Mesenchymal stem cell (in vitro differentiated cells and primary cell): ENCODE results near the gene C14orf180.
A peak's percentile ranks its signal among the peaks of the same experiment; 100 is the strongest.

Experiments used
- DNase-seq: peaks from one replicate; pipeline ENCODE4 v3.0.0-alpha.2; 2013
- H2AFZ ChIP-seq: one replicate; pipeline ENCODE4 v1.6.1; 2013; ENCODE audit warnings: low read depth, mild to moderate bottlenecking, control low read depth, inconsistent platforms, low read length, moderate library complexity
- H2AK5ac ChIP-seq: 2 replicates; pipeline ENCODE4 v1.6.1; 2013; ENCODE audit warnings: low read length, moderate library complexity, mild to moderate bottlenecking, inconsistent platforms; ENCODE audit not compliant: severe bottlenecking
- H2BK120ac ChIP-seq: one replicate; pipeline ENCODE4 v1.6.1; 2013; ENCODE audit warnings: low read depth, mild to moderate bottlenecking, inconsistent platforms, low read length, moderate library complexity
- H2BK12ac ChIP-seq, 2 experiments: one replicate each; pipeline ENCODE4 v1.6.1; 2013; ENCODE audit warnings: inconsistent platforms in 2 of 2, low read length in 2 of 2, mild to moderate bottlenecking in 2 of 2, moderate library complexity in 2 of 2, control low read depth in 1 of 2
- H2BK15ac ChIP-seq: one replicate; pipeline ENCODE4 v1.6.1; 2013; ENCODE audit warnings: mild to moderate bottlenecking, low read depth, inconsistent platforms; ENCODE audit not compliant: poor library complexity, severe bottlenecking
- H2BK5ac ChIP-seq: 2 replicates; pipeline ENCODE4 v1.6.1; 2013; ENCODE audit warnings: low read depth, mild to moderate bottlenecking, low read length, control low read depth, inconsistent platforms; ENCODE audit not compliant: poor library complexity, severe bottlenecking
- H3K14ac ChIP-seq, 2 experiments: one replicate each; pipeline ENCODE4 v1.6.1; 2013; ENCODE audit warnings: inconsistent platforms in 2 of 2, low read length in 2 of 2, control low read depth in 1 of 2, mild to moderate bottlenecking in 1 of 2, moderate library complexity in 1 of 2
- H3K18ac ChIP-seq, 2 experiments: one replicate each; pipeline ENCODE4 v1.6.1; 2013; ENCODE audit warnings: inconsistent platforms in 2 of 2, low read length in 2 of 2, control low read depth in 1 of 2, low read depth in 1 of 2, mild to moderate bottlenecking in 1 of 2
- H3K23ac ChIP-seq, 2 experiments: one replicate each; pipeline ENCODE4 v1.6.1; 2013; ENCODE audit warnings: inconsistent platforms in 2 of 2, low read length in 2 of 2, mild to moderate bottlenecking in 2 of 2, moderate library complexity in 2 of 2, control low read depth in 1 of 2
- H3K27ac ChIP-seq: 2 replicates; pipeline ENCODE4 v1.5.1; 2013; ENCODE audit warnings: mild to moderate bottlenecking, moderate library complexity, low read length, control low read depth, inconsistent platforms; ENCODE audit not compliant: poor library complexity, severe bottlenecking
- H3K27me3 ChIP-seq, 2 experiments: 2 replicates each; pipeline versions ENCODE4 v1.6.1 to v1.7.0; 2013; ENCODE audit warnings: low read length in 2 of 2, mild to moderate bottlenecking in 2 of 2, moderate library complexity in 2 of 2, control low read depth in 1 of 2, inconsistent platforms in 1 of 2; ENCODE audit not compliant: control insufficient read depth in 1 of 2, insufficient read depth in 1 of 2
- H3K36me3 ChIP-seq, 2 experiments: 2 replicates each; pipeline versions ENCODE4 v1.6.1 to v1.7.0; 2013; ENCODE audit warnings: low read length in 2 of 2, control low read depth in 1 of 2, inconsistent platforms in 1 of 2, low read depth in 1 of 2, mild to moderate bottlenecking in 1 of 2; ENCODE audit not compliant: insufficient read depth in 2 of 2, control insufficient read depth in 1 of 2
- H3K4ac ChIP-seq, 2 experiments: one replicate each; pipeline ENCODE4 v1.6.1; 2013; ENCODE audit warnings: inconsistent platforms in 2 of 2, low read length in 2 of 2, mild to moderate bottlenecking in 2 of 2, moderate library complexity in 2 of 2, control low read depth in 1 of 2, low read depth in 1 of 2
- H3K4me1 ChIP-seq: 2 replicates; pipeline ENCODE4 v1.6.1; 2013; ENCODE audit warnings: low read depth, low read length, control low read depth; ENCODE audit not compliant: control insufficient read depth, insufficient read depth
- H3K4me2 ChIP-seq: 2 replicates; pipeline ENCODE4 v1.6.1; 2013; ENCODE audit warnings: low read length, mild to moderate bottlenecking, inconsistent platforms; ENCODE audit not compliant: poor library complexity, severe bottlenecking
- H3K4me3 ChIP-seq, 2 experiments: 2 replicates each; pipeline versions ENCODE4 v1.5.1 to v1.7.0; 2013; ENCODE audit warnings: low read length in 2 of 2, mild to moderate bottlenecking in 2 of 2, control low read depth in 1 of 2, low read depth in 1 of 2; ENCODE audit not compliant: insufficient read depth in 1 of 2
- H3K79me1 ChIP-seq: replicated peaks from 2 replicates; pipeline ENCODE4 v1.6.1; 2013; ENCODE audit warnings: mild to moderate bottlenecking, control low read depth, low read length, inconsistent platforms; ENCODE audit not compliant: poor library complexity, severe bottlenecking
- H3K9ac ChIP-seq: 2 replicates; pipeline ENCODE4 v1.7.0; 2013; ENCODE audit warnings: mild to moderate bottlenecking, low read length, moderate library complexity
- H3K9me3 ChIP-seq: 2 replicates; pipeline ENCODE4 v1.7.0; 2013; ENCODE audit warnings: mild to moderate bottlenecking, low read length; ENCODE audit not compliant: control insufficient read depth
- H4K8ac ChIP-seq: one replicate; pipeline ENCODE4 v1.6.1; 2013; ENCODE audit warnings: inconsistent platforms, mild to moderate bottlenecking, low read length, moderate library complexity
- H4K91ac ChIP-seq: one replicate; pipeline ENCODE4 v1.6.1; 2013; ENCODE audit warnings: mild to moderate bottlenecking, low read length, inconsistent platforms
- WGBS: methylation state at CpG from one replicate; pipeline ENCODE4 v1.1.7; 2013; ENCODE audit warnings: mixed read lengths; 5-methylcytosine and 5-hydroxymethylcytosine counted together

C14orf180 gene

GRCh38 chr14:104558231-104559027 is 21.1 kb upstream of the C14orf180 start:
- H2BK120ac ChIP-seq = no peak overlapping the region
- no peak overlapping the region for H3K4ac ChIP-seq
- no peak overlapping the region for H2BK15ac ChIP-seq
- no peaks in the 10 kb centered on the region for H3K36me3 ChIP-seq
- H3K4me1 ChIP-seq = peaks cover 19% of the 10 kb centered on the region
- H3K4me2 ChIP-seq = no peak overlapping the region
- no peak overlapping the region for H3K18ac ChIP-seq
- no peak for DNase-seq
- no peak overlapping the region for H4K91ac ChIP-seq
- H4K8ac ChIP-seq = no peak overlapping the region
- H3K23ac ChIP-seq = no peak overlapping the region
- H3K79me1 ChIP-seq = no peaks in the 10 kb centered on the region
- WGBS = 83% methylated on average over 16 of the region's 16 CpGs
- no peak overlapping the region for H3K27ac ChIP-seq
- no peak overlapping the region for H3K4me3 ChIP-seq
- H3K9me3 ChIP-seq = no peaks in the 10 kb centered on the region
- peaks cover 46 to 66% of the 10 kb centered on the region in 2 experiments for H3K27me3 ChIP-seq
- H2BK5ac ChIP-seq = no peak overlapping the region
- H2AFZ ChIP-seq = no peak overlapping the region
- H2AK5ac ChIP-seq = no peak overlapping the region
- no peak overlapping the region for H3K9ac ChIP-seq
- H2BK12ac ChIP-seq = no peak overlapping the region
- no peak overlapping the region for H3K14ac ChIP-seq

GRCh38 chr14:104559028-104559803 is 20.3 kb upstream of the C14orf180 start:
- no peak overlapping the region for H3K18ac ChIP-seq
- no peak overlapping the region for H4K91ac ChIP-seq
- H3K23ac ChIP-seq = peak overlapping the region in 1 of 2 experiments; percentile 27
- no peak overlapping the region for H3K4ac ChIP-seq
- no peak overlapping the region for H2BK120ac ChIP-seq
- no peak overlapping the region for H4K8ac ChIP-seq
- no peak overlapping the region for H2AK5ac ChIP-seq
- H3K79me1 ChIP-seq = no peaks in the 10 kb centered on the region
- no peak overlapping the region for H2BK15ac ChIP-seq
- peaks cover 47 to 69% of the 10 kb centered on the region in 2 experiments for H3K27me3 ChIP-seq
- H2BK5ac ChIP-seq = no peak overlapping the region
- DNase-seq = no peak
- H3K4me3 ChIP-seq = peak overlapping the region in 1 of 2 experiments; percentile 33
- no peak overlapping the region for H3K9ac ChIP-seq
- no peak overlapping the region for H2AFZ ChIP-seq
- no peak overlapping the region for H2BK12ac ChIP-seq
- H3K14ac ChIP-seq = no peak overlapping the region
- H3K9me3 ChIP-seq = no peaks in the 10 kb centered on the region
- H3K36me3 ChIP-seq = no peaks in the 10 kb centered on the region
- 76% methylated on average over 15 of the region's 15 CpGs for WGBS
- H3K27ac ChIP-seq = no peak overlapping the region
- H3K4me1 ChIP-seq = peaks cover 24% of the 10 kb centered on the region
- H3K4me2 ChIP-seq = no peak overlapping the region

- Histone ChIP-seq H3K23ac (no peak overlapping the region), H3K18ac (no peak overlapping the region), H3K36me3 (no peaks in the 10 kb centered on the region), H3K4ac (no peak overlapping the region), H2BK5ac (no peak overlapping the region), H3K4me2 (no peak overlapping the region), H3K4me1 (peaks cover 24% of the 10 kb centered on the region), H4K91ac (peak overlapping the region; percentile 34), H3K27me3 (peaks cover 50 to 74% of the 10 kb centered on the region in 2 experiments), H3K4me3 (no peak overlapping the region), H3K9me3 (no peaks in the 10 kb centered on the region), H3K14ac (no peak overlapping the region), H3K27ac (no peak overlapping the region), H4K8ac (no peak overlapping the region), H2AK5ac (no peak overlapping the region), H2BK12ac (no peak overlapping the region), H2BK15ac (no peak overlapping the region), H3K9ac (no peak overlapping the region), H2BK120ac (no peak overlapping the region), H2AFZ (no peak overlapping the region), H3K79me1 (no peaks in the 10 kb centered on the region)
- 87% methylated on average over 21 of the region's 21 CpGs for WGBS
- DNase-seq = no peak
Observed at GRCh38 chr14:104559804-104560585, 19.6 kb upstream of the C14orf180 start.

GRCh38 chr14:104560586-104560945 is 19.0 kb upstream of the C14orf180 start:
- WGBS = 53% methylated on average over 3 of the region's 3 CpGs

More at GRCh38 chr14:104560586-104560945, 19.0 kb upstream of the C14orf180 start:
- Histone ChIP-seq H2BK120ac (no peak overlapping the region), H4K8ac (no peak overlapping the region), H3K4me1 (peaks cover 24% of the 10 kb centered on the region), H2BK12ac (no peak overlapping the region), H3K36me3 (no peaks in the 10 kb centered on the region), H3K14ac (no peak overlapping the region), H2BK15ac (no peak overlapping the region), H3K9ac (no peak overlapping the region), H3K4me2 (no peak overlapping the region), H3K4ac (no peak overlapping the region), H3K9me3 (no peaks in the 10 kb centered on the region), H3K79me1 (no peaks in the 10 kb centered on the region), H3K27me3 (peaks cover 50 to 80% of the 10 kb centered on the region in 2 experiments), H2AFZ (no peak overlapping the region), H2AK5ac (no peak overlapping the region), H3K4me3 (no peak overlapping the region), H3K23ac (no peak overlapping the region), H4K91ac (no peak overlapping the region), H2BK5ac (no peak overlapping the region), H3K27ac (no peak overlapping the region), H3K18ac (no peak overlapping the region)
- DNase-seq = no peak
